ENCODE data around the gene VEGFB.

The VEGFB gene

DNA sequence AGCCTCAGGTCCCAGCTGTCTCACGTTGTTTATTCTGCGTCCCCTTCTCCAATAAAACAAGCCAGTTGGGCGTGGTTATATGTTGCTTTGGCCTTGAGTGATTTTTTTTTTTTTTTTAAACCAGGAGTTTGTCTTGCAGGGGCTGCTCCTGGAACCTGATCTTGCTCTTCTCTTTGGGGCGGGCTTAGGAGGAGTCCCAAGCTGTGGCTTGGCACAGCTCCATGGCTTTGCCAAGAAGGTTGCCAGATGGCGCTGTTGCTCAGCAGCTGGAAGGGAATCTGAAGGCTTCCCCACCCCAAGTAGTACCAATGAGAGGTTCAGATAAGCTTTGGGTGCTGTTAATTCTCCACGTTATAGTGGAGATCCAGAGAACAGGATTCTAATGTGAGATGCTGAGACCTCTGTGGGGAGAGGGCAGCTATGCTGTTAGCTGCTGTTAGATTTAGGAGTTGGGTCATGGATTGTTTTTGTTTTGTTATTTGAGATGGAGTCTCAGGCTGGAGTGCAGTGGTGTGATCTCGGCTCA lies 29.9 kb upstream of the VEGFB start:
- peak overlapping the region; percentile 16 for H3K27ac ChIP-seq (ENCODE audit: low read depth, low read length)
- H3K36me3 ChIP-seq (ENCODE audit: control insufficient read depth, insufficient read depth, low read length): peaks cover 23% of the 10 kb centered on the region
- no peak overlapping the region for H3K9ac ChIP-seq (ENCODE audit: low read length)
- no peak overlapping the region for H3K4me3 ChIP-seq (ENCODE audit: low read length)
- H3K4me1 ChIP-seq (ENCODE audit: control insufficient read depth, insufficient read depth, low read length): peaks cover 3% of the 10 kb centered on the region
- H3K27me3 ChIP-seq (ENCODE audit: control insufficient read depth, insufficient read depth, low read length): no peaks in the 10 kb centered on the region

DNA sequence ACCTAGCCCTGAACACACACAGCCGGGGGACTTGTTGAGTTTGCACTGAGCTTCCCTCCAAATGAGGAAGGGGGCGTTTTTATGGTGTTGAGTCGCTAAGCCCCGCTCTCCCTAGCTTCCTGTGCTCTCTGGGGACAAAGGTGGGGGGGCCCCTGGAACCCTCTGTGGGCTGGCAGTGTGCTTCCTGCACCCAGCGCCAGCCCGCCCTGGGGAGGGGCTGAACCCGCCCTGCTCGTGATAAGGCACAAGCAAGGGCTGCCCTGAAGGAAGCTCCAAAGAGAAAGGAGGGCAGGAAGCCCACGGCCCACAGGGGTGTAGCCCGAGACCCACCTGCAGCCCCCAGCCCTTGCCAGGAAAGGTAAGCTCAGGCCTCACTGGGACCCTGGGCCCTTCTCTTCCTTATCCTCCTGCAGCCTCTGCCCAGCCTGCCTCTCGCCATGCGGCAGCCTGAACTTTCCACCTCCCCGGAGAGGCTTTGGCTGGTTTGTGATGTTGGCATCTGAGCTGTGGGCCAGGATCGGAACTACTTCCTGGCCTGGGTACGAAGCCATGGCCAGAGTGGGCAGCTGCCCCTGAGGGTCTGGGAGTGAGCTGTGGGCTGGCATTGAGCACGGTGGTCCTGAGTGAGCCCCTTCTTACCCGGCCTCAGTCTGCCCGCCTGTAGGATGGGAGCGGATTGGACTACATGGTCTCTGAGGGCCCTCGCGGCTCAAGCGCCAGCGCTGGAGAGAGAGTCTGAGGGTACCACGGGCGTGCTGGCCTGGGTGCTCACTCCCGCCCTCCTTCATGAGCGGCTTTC lies 27.7 kb upstream of the VEGFB start, which contains the start of gene FERMT3:
TSS of gene FERMT3 (plus strand) at position 265 of the 799 bp plus-strand sequence. CDS start 644 bp downstream, outside the sequence.
- H3K27ac ChIP-seq (ENCODE audit: low read depth, low read length): peak within 1 kb of the TSS; percentile 79
- peak within 1 kb of the TSS; percentile 72 for H3K4me3 ChIP-seq (ENCODE audit: low read length)
- H3K36me3 ChIP-seq (ENCODE audit: control insufficient read depth, insufficient read depth, low read length): peaks cover 22% of the 10 kb centered on the region
- H3K9ac ChIP-seq (ENCODE audit: low read length): peak within 1 kb of the TSS; percentile 57
- peaks cover 3% of the 10 kb centered on the region for H3K4me1 ChIP-seq (ENCODE audit: control insufficient read depth, insufficient read depth, low read length)
- H3K27me3 ChIP-seq (ENCODE audit: control insufficient read depth, insufficient read depth, low read length): no peaks in the 10 kb centered on the region

DNA sequence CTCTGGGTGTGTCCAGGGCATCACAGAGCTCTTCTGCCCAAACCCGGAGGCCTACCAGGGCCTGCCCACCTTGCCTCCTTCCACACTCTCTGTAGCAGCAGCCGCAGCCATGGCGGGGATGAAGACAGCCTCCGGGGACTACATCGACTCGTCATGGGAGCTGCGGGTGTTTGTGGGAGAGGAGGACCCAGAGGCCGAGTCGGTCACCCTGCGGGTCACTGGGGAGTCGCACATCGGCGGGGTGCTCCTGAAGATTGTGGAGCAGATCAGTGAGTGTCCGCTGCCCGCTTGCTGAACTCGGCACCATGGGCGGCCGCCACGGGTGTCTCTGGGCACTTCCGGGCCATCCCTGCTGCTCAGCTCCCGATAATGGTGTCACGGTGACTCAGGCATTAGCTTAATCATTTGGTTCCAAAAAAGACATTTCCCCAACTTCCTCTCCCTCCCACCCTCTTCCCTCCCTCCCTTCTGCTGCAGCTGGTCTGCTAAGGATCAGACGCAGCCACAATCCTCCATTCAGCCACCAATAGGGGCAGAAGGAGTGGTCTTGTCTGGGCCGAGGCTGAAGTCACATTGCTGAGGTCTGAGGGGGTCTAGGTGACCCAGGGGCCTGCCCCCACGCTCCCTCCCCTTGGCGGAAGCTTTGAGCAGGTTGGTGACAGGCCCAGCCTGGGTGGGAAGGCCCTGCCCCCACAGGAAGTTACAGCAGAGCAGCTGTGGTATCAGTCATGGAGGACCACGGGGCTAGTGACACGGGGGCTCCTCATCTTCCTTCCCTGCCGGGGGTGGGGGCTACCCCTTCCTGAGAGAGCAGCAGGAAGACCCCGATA lies 26.9 kb upstream of the VEGFB start:
- Histone ChIP-seq H3K9ac (ENCODE audit: low read length) (peak overlapping the region; percentile 57), H3K27me3 (ENCODE audit: control insufficient read depth, insufficient read depth, low read length) (no peaks in the 10 kb centered on the region), H3K36me3 (ENCODE audit: control insufficient read depth, insufficient read depth, low read length) (peaks cover 20% of the 10 kb centered on the region), H3K4me1 (ENCODE audit: control insufficient read depth, insufficient read depth, low read length) (peaks cover 3% of the 10 kb centered on the region), H3K27ac (ENCODE audit: low read depth, low read length) (peak overlapping the region; percentile 79), H3K4me3 (ENCODE audit: low read length) (peak overlapping the region; percentile 72)

DNA sequence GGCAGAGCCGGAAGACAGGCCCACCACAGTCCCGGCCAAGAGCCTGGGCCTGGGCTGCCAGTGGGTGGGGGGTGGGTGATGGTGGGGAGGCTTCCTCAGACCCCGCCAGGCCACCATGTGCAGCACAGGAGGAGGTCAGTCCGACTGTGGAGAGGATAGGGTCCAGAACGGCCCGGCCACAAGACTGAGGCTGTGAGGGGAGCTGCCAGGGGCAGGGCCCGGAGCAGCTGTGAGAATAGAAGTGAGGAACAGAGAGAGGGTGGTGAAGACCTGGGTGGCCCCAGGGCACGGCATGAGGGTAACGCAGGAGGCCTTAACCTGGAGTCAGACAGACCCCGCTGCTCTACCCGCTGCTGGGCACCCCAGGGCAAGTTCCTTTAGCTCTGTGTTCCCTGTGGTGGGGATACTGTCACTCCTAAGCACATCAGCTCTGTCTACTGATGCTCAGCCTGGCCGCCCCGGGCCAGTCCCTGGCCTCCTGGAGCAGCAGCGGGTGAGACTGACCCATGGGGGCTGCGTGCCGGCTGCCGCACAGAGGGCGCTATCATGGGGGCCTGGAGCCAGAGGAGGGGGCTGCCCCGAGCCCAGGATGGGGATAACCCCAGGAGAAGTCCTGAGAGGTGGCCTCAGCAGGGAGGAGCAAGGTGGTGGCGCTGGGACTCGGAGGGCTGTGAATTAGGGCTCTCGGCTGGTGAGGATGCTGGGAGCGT lies 26.1 kb upstream of the VEGFB start:
- Histone ChIP-seq H3K36me3 (ENCODE audit: control insufficient read depth, insufficient read depth, low read length) (peaks cover 13% of the 10 kb centered on the region), H3K4me1 (ENCODE audit: control insufficient read depth, insufficient read depth, low read length) (peaks cover 3% of the 10 kb centered on the region), H3K9ac (ENCODE audit: low read length) (no peak overlapping the region), H3K27me3 (ENCODE audit: control insufficient read depth, insufficient read depth, low read length) (no peaks in the 10 kb centered on the region), H3K27ac (ENCODE audit: low read depth, low read length) (peak overlapping the region; percentile 79), H3K4me3 (ENCODE audit: low read length) (peak overlapping the region; percentile 72)

DNA sequence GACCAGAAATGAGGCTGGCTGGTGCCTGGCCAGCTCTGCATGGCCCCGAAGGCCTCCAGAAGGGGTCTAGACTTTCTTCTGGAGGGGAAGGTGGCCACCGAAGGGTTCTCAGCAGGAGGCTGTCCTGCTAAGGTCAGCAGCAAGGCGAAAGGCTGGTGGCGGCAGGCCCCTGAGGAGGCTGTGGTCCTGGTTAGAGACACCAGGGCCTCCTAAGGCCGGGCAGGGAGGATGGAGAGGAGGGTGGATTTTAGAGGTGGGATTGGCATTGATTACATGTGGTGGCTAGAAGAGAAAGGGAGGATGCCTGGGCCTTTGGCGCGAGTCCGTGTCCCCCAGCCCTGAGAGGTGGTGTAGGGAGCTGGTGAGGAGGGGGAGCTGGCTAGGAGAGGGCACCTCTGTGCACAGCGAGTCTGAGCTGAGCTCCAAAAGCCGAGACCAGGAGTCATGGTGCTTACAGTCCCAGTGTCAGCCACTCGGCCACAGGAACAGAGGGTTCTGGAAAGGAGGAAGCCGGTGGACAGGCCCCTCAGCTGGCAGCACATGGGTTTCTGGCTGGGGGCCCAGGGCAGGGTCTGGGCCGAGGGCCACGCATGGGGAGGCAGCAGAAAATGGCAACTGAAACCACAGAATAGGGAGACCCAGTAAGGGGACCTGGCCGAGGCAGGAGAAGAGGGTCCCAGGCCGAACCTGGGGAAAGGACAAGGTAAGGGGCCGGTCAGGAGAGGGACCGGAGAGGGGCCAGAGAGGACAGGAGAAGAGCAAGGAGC lies 25.4 kb upstream of the VEGFB start:
- H3K27ac ChIP-seq (ENCODE audit: low read depth, low read length): no peak overlapping the region
- no peaks in the 10 kb centered on the region for H3K27me3 ChIP-seq (ENCODE audit: control insufficient read depth, insufficient read depth, low read length)
- H3K9ac ChIP-seq (ENCODE audit: low read length): no peak overlapping the region
- H3K36me3 ChIP-seq (ENCODE audit: control insufficient read depth, insufficient read depth, low read length): peaks cover 5% of the 10 kb centered on the region
- H3K4me1 ChIP-seq (ENCODE audit: control insufficient read depth, insufficient read depth, low read length): peaks cover 3% of the 10 kb centered on the region
- H3K4me3 ChIP-seq (ENCODE audit: low read length): no peak overlapping the region

DNA sequence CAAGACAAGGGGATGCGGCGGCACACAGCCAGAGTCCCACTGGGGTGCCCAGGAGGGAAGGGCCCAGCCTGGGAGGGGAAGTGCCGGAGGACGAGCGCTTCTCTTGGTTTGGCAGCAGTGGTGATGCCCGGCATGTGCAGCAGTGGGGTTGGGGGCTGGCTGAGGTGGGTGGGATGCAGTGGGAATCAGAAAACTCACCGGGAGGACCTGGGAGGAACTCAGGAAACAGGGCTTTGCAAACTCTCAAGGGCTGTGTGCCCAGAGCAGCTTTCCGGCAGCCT lies 24.9 kb upstream of the VEGFB start:
- H3K4me3 ChIP-seq (ENCODE audit: low read length): no peak overlapping the region
- H3K36me3 ChIP-seq (ENCODE audit: control insufficient read depth, insufficient read depth, low read length): peaks cover 2% of the 10 kb centered on the region
- H3K4me1 ChIP-seq (ENCODE audit: control insufficient read depth, insufficient read depth, low read length): no peaks in the 10 kb centered on the region
- no peaks in the 10 kb centered on the region for H3K27me3 ChIP-seq (ENCODE audit: control insufficient read depth, insufficient read depth, low read length)
- H3K9ac ChIP-seq (ENCODE audit: low read length): no peak overlapping the region
- no peak overlapping the region for H3K27ac ChIP-seq (ENCODE audit: low read depth, low read length)

DNA sequence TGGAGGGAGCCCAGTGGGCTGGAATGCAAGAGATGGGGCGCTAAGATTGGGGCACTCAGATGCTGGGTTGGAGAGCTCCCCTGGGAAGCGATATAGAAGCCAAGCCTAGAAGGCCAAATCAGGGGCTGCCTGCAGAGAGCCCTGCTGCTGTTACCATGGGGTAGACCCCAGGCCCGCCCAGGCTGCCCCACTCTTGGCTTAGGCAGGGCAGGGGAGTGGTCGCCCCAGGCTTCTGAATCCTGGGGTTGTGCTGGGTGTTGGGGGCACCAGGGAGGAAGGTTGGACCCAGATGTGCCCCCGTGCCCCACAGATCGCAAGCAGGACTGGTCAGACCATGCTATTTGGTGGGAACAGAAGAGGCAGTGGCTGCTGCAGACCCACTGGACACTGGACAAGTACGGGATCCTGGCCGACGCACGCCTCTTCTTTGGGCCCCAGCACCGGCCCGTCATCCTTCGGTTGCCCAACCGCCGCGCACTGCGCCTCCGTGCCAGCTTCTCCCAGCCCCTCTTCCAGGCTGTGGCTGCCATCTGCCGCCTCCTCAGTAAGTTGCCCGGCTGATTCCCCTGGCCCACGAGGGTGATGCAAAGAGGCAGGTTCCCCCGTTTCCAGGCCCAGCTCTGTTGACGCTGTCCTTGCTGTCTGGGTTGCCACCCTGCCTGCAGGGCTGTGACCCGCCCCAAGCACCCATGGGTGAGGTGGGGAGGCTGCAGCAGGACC lies 23.9 kb upstream of the VEGFB start:
- no peak overlapping the region for H3K9ac ChIP-seq (ENCODE audit: low read length)
- H3K27me3 ChIP-seq (ENCODE audit: control insufficient read depth, insufficient read depth, low read length): no peaks in the 10 kb centered on the region
- H3K27ac ChIP-seq (ENCODE audit: low read depth, low read length): no peak overlapping the region
- H3K36me3 ChIP-seq (ENCODE audit: control insufficient read depth, insufficient read depth, low read length): peaks cover 2% of the 10 kb centered on the region
- H3K4me1 ChIP-seq (ENCODE audit: control insufficient read depth, insufficient read depth, low read length): no peaks in the 10 kb centered on the region
- no peak overlapping the region for H3K4me3 ChIP-seq (ENCODE audit: low read length)

DNA sequence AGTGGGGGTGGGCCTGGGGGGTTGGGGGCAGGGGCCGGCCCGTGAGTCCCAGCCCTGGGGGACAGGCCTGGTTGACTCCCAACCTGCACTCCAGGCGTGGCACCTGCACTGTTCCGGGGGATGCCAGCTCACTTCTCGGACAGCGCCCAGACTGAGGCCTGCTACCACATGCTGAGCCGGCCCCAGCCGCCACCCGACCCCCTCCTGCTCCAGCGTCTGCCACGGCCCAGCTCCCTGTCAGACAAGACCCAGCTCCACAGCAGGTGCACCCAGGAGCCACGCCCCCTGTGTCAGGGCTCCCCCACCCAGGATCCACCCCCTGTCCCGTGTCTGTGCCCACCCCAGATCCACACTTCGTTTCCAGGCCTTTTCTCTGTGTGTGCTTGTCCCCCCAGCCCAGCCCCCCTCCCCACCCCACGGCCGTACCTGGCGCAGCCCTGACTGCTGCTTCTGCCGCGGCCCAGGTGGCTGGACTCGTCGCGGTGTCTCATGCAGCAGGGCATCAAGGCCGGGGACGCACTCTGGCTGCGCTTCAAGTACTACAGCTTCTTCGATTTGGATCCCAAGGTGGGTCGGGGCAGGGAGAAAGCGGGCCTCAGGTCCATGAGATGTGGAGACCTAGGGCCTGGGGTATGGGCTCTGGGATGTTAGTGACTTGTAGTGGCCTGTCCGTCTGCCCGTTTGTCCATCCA lies 23.1 kb upstream of the VEGFB start:
- H3K4me1 ChIP-seq (ENCODE audit: control insufficient read depth, insufficient read depth, low read length): no peaks in the 10 kb centered on the region

DNA sequence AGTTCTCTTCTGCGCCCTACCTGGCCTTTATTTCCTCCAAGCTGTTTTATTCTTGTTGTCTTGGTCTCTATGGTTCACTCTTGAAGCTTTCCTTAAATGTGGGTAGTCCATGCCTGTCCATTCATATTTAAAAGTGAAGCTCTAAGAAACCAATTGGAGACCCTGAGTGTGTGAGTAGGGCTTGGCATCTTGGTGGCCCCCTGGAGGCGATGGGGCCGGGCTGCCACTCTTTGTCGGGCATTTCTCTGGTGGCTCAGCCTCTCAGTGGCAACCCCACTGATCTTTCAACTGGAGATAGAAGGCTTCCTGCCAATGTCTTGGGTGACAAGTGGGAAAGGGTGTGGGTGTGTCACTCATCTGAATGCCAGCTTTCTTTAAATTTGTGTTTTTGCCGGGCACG lies 17.5 kb upstream of the VEGFB start:
- no peak overlapping the region for H3K9ac ChIP-seq (ENCODE audit: low read length)
- H3K27ac ChIP-seq (ENCODE audit: low read depth, low read length): no peak overlapping the region
- no peaks in the 10 kb centered on the region for H3K4me1 ChIP-seq (ENCODE audit: control insufficient read depth, insufficient read depth, low read length)
- no peaks in the 10 kb centered on the region for H3K27me3 ChIP-seq (ENCODE audit: control insufficient read depth, insufficient read depth, low read length)
- no peak overlapping the region for H3K4me3 ChIP-seq (ENCODE audit: low read length)
- peaks cover 4% of the 10 kb centered on the region for H3K36me3 ChIP-seq (ENCODE audit: control insufficient read depth, insufficient read depth, low read length)

More for the DNA sequence above, 23.1 kb upstream of the VEGFB start:
- Histone ChIP-seq H3K9ac (ENCODE audit: low read length) (no peak overlapping the region), H3K27me3 (ENCODE audit: control insufficient read depth, insufficient read depth, low read length) (no peaks in the 10 kb centered on the region), H3K27ac (ENCODE audit: low read depth, low read length) (no peak overlapping the region), H3K4me3 (ENCODE audit: low read length) (no peak overlapping the region), H3K36me3 (ENCODE audit: control insufficient read depth, insufficient read depth, low read length) (peaks cover 2% of the 10 kb centered on the region)

DNA sequence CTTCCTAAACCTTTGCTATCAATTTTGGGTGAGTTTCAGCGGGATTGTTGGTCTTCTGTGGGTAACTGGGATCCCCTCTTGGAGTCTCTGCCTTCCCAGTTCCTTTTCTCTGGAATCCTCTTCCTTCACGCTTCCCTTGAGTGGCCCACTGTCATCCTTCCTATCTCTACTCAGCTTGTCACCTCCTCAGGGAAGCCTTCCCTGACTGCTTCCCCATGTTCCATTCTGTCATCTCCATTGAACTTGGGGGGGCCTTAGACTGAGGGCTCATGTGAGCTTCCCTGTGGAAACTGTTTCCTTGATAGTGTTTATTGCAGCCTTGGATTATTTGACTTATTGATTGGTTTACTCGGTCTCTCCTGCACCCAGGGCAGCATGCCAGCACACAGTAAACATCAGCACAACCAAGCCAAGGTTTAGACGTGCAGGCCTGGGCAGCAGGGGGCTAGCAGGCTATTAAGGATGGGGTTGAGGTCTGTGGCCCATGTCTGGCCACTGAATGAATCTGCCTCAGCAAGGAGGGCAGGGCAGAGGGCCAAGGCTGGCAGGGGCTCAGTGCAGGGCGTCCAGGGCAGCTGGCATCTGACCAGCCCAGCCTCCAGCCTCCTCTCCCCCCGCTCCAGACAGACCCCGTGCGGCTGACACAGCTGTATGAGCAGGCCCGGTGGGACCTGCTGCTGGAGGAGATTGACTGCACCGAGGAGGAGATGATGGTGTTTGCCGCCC lies 15.6 kb upstream of the VEGFB start:
- no peak overlapping the region for H3K27ac ChIP-seq (ENCODE audit: low read depth, low read length)
- H3K4me1 ChIP-seq (ENCODE audit: control insufficient read depth, insufficient read depth, low read length): no peaks in the 10 kb centered on the region
- no peak overlapping the region for H3K9ac ChIP-seq (ENCODE audit: low read length)
- peaks cover 4% of the 10 kb centered on the region for H3K36me3 ChIP-seq (ENCODE audit: control insufficient read depth, insufficient read depth, low read length)
- H3K4me3 ChIP-seq (ENCODE audit: low read length): no peak overlapping the region
- H3K27me3 ChIP-seq (ENCODE audit: control insufficient read depth, insufficient read depth, low read length): no peaks in the 10 kb centered on the region
